HFFc6 (cell line): ENCODE measurements around the gene APBB2. TPM values are rescaled to one million over a fixed set of nuclear protein-coding genes. Genes with fewer than 3 reads are reported as not detected.

Source experiments
- DNase-seq: peaks from one replicate; pipeline ENCODE4 v3.0.0-alpha.2; 2018
- H3K27ac Mint-ChIP-seq: 2 replicates; pipeline ENCODE4 v1.8.0; 2020; ENCODE audit warnings: mild to moderate bottlenecking, mixed read lengths
- H3K27me3 Mint-ChIP-seq: 2 replicates; pipeline ENCODE4 v1.8.0; 2021; ENCODE audit warnings: mild to moderate bottlenecking, moderate library complexity, mixed read lengths; ENCODE audit not compliant: insufficient read depth
- H3K36me3 Mint-ChIP-seq: 2 replicates; pipeline ENCODE4 v1.8.0; 2021; ENCODE audit warnings: low read depth, mixed read lengths
- H3K4me1 Mint-ChIP-seq: 2 replicates; pipeline ENCODE4 v1.8.0; 2020; ENCODE audit warnings: low read depth, mixed read lengths
- H3K4me3 Mint-ChIP-seq: 2 replicates; pipeline ENCODE4 v1.8.0; 2020; ENCODE audit warnings: mild to moderate bottlenecking, moderate library complexity, mixed read lengths
- H3K9me3 Mint-ChIP-seq: 2 replicates; pipeline ENCODE4 v1.8.0; 2020; ENCODE audit warnings: mild to moderate bottlenecking, mixed read lengths
- CTCF ChIP-seq: fragments of 200-600 bp; sonication (generic); IDR thresholded peaks from 2 replicates; pipeline ENCODE4 v1.5.0; 2021; ENCODE audit warnings: antibody characterized with exemption, mild to moderate bottlenecking
- total RNA-seq, 6 experiments: library from RNA; stranded (reverse); fragmentation: NEBNext Ultra II Directional; extraction: Animal tissue kit (Norgen Biotek cat#: 25700); gene quantifications; 2 replicates in 1 of 6; 3 replicates in 5 of 6; pipeline ENCODE4 v1.2.3, GENCODE V29; 2021

Gene APBB2
- total RNA-seq, 6 experiments from 2014 or later, result 32.4 to 45.5 (median 35.8) TPM

- no peak for TF ChIP-seq CTCF
- H3K36me3 Mint-ChIP-seq, result peaks cover 7% of the 10 kb centered on the region; the same call in 1 of the 2 replicates
- no peaks in the 10 kb centered on the region for H3K4me1 Mint-ChIP-seq
- no peak overlapping the region for H3K4me3 Mint-ChIP-seq
- no peak for DNase-seq
- H3K27me3 Mint-ChIP-seq, result no peaks in the 10 kb centered on the region; the same call in 1 of the 2 replicates
- H3K27ac Mint-ChIP-seq, result no peak overlapping the region
- H3K9me3 Mint-ChIP-seq, result no peaks in the 10 kb centered on the region
These were observed 274.0 kb downstream of the APBB2 start for GRCh38 chr4:40940317-40940741.

DNA sequence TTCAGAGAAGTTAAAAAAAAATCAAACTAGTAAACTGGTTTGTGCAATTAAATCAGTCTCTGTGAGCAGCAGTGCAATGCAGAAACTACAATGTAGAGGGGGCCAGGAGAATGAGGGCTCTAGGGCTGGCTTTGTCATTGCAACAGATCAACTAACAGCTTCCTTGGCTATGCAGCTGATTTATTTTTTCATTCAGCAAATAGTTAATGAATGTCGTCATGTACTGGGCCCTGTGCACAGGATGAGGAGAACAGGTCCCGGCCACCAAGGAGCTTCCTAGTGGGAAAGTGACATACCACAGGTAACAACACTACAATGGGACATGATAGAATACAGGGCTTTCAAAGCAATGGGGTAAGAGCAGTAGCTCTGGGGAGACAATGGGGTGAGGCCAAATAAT is 274.5 kb downstream of the APBB2 start:
- Mint-ChIP-seq H3K27me3 (no peaks in the 10 kb centered on the region; the same call in 1 of the 2 replicates), H3K4me1 (no peaks in the 10 kb centered on the region), H3K27ac (no peak overlapping the region), H3K4me3 (no peak overlapping the region), H3K36me3 (peaks cover 6% of the 10 kb centered on the region; the same call in 1 of the 2 replicates), H3K9me3 (no peaks in the 10 kb centered on the region)
- DNase-seq, result no peak
- TF ChIP-seq CTCF, result no peak

- H3K36me3 Mint-ChIP-seq, result no peaks in the 10 kb centered on the region
- no peak for DNase-seq
- H3K4me3 Mint-ChIP-seq, result no peak overlapping the region
- TF ChIP-seq CTCF, result no peak
- no peaks in the 10 kb centered on the region; the same call in 1 of the 2 replicates for H3K27me3 Mint-ChIP-seq
- H3K4me1 Mint-ChIP-seq, result no peaks in the 10 kb centered on the region
- no peaks in the 10 kb centered on the region for H3K9me3 Mint-ChIP-seq
- H3K27ac Mint-ChIP-seq, result no peak overlapping the region
These were observed 276.0 kb downstream of the APBB2 start for GRCh38 chr4:40938337-40938736.

DNA sequence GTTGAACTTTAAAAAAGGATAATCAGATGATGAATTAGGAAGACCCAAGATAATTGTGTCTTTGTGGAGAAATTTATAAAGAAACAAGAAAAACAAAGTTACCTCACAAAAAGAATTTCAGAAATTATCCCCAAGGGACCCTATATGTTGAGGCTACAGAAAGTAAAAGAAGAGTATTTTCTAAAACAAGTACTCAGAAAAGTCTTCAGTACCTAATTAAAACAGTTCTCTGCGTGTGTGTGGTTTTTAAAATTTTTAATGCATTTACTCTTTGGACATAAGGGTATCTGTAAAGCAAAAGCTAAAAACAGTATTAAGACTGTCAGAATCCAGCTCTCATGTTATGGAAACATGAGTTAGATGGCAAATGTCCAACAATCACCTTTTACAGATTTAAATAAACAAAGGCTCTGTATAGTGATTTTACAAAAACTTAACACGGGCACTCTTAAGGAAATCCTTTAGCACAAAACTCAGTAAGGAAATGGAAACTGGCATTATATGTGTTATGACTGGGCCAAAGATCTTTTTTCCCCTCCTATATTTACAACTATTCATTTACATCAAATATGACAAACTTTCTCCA is 277.1 kb downstream of the APBB2 start:
- no peak overlapping the region for H3K27ac Mint-ChIP-seq
- H3K4me3 Mint-ChIP-seq, result no peak overlapping the region
- no peak for TF ChIP-seq CTCF
- no peaks in the 10 kb centered on the region for H3K9me3 Mint-ChIP-seq
- no peak for DNase-seq
- H3K36me3 Mint-ChIP-seq, result no peaks in the 10 kb centered on the region; the same call in 1 of the 2 replicates
- H3K4me1 Mint-ChIP-seq, result no peaks in the 10 kb centered on the region
- no peaks in the 10 kb centered on the region; the same call in 1 of the 2 replicates for H3K27me3 Mint-ChIP-seq

GRCh38 chr4:40934676-40935075 is 279.7 kb downstream of the APBB2 start:
- DNase-seq, result no peak
- Mint-ChIP-seq H3K27ac (no peak overlapping the region), H3K4me3 (no peak overlapping the region), H3K27me3 (no peaks in the 10 kb centered on the region; the same call in 1 of the 2 replicates), H3K9me3 (no peaks in the 10 kb centered on the region), H3K4me1 (no peaks in the 10 kb centered on the region), H3K36me3 (no peaks in the 10 kb centered on the region; the same call in 1 of the 2 replicates)
- no peak for TF ChIP-seq CTCF
